WTC11 (cell line): Measurements from ENCODE around the gene ANTXR1. TPM values are rescaled to one million over a fixed set of nuclear protein-coding genes. Genes with fewer than 3 reads are reported as not detected.

Experiments
- ATAC-seq: fragments of 200-7000 bp; cut with Tn5 transposase; 2 replicates; pipeline ENCODE4 v1.10.0; 2021; ENCODE audit warnings: mild to moderate bottlenecking, moderate library complexity
- CTCF ChIA-PET: fragments of 300-600 bp; sonication (Branson Sonifier 250); formaldehyde crosslinking; loops from one replicate; lab custom pipeline; 2021; ENCODE audit warnings: antibody characterized with exemption; lab: Charles Lee
- POLR2A ChIA-PET: fragments of 350-600 bp; sonication (Branson Sonifier 250); formaldehyde crosslinking; loops from one replicate; lab custom pipeline; 2021; ENCODE audit warnings: antibody characterized with exemption; lab: Charles Lee
- DNase-seq: peaks from one replicate; pipeline ENCODE4 v3.0.0; 2021; ENCODE audit warnings: low spot score
- H3K27ac Mint-ChIP-seq: 2 replicates; pipeline ENCODE4 v1.8.0; 2021; ENCODE audit warnings: mixed read lengths
- H3K27me3 Mint-ChIP-seq: 2 replicates; pipeline ENCODE4 v1.8.0; 2021; ENCODE audit warnings: low read depth, mild to moderate bottlenecking, moderate library complexity, mixed read lengths
- H3K36me3 Mint-ChIP-seq: 2 replicates; pipeline ENCODE4 v1.8.0; 2021; ENCODE audit warnings: mixed read lengths
- H3K4me1 Mint-ChIP-seq: 2 replicates; pipeline ENCODE4 v1.8.0; 2022; ENCODE audit warnings: mixed read lengths
- H3K4me3 Mint-ChIP-seq: 2 replicates; pipeline ENCODE4 v1.8.0; 2021; ENCODE audit warnings: mild to moderate bottlenecking, moderate library complexity, mixed read lengths
- H3K9me3 Mint-ChIP-seq: 2 replicates; pipeline ENCODE4 v1.8.0; 2021; ENCODE audit warnings: mixed read lengths
- AFF4 ChIP-seq: sonication (generic); formaldehyde crosslinking; IDR thresholded peaks from 2 replicates; pipeline ENCODE4 v1.8.1; 2023; ENCODE audit warnings: mild to moderate bottlenecking, missing genetic modification reagents, borderline replicate concordance
- EMX1 ChIP-seq: fragments of 250-450 bp; sonication (Bioruptor Pico); IDR thresholded peaks from 2 replicates; pipeline ENCODE4 v1.8.0; 2021; ENCODE audit warnings: mild to moderate bottlenecking
- GTF2I ChIP-seq: fragments of 250-450 bp; sonication (Bioruptor Pico); conservative IDR thresholded peaks from 2 replicates; pipeline ENCODE4 v1.4.0; 2021; ENCODE audit warnings: mild to moderate bottlenecking
- HMGA2 ChIP-seq: fragments of 250-450 bp; sonication (Bioruptor Pico); IDR thresholded peaks from 2 replicates; pipeline ENCODE4 v1.4.0; 2021; ENCODE audit warnings: mild to moderate bottlenecking, moderate library complexity
- IRF2 ChIP-seq: sonication (generic); formaldehyde crosslinking; IDR thresholded peaks from 2 replicates; pipeline ENCODE4 v1.8.0; 2022; ENCODE audit warnings: low read depth, missing genetic modification reagents, borderline replicate concordance
- KAT7 ChIP-seq: sonication (generic); formaldehyde crosslinking; IDR thresholded peaks from 2 replicates; pipeline ENCODE4 v1.8.1; 2023; ENCODE audit warnings: missing genetic modification reagents, mild to moderate bottlenecking, borderline replicate concordance
- MXD4 ChIP-seq: fragments of 250-450 bp; sonication (Bioruptor Pico); IDR thresholded peaks from 2 replicates; pipeline ENCODE4 v1.8.0; 2021; ENCODE audit warnings: mild to moderate bottlenecking, moderate library complexity, borderline replicate concordance
- NR2C2 ChIP-seq: sonication (generic); formaldehyde crosslinking; IDR thresholded peaks from 2 replicates; pipeline ENCODE4 v1.8.0; 2022; ENCODE audit warnings: mild to moderate bottlenecking, missing genetic modification reagents
- PRDM15 ChIP-seq: sonication (generic); formaldehyde crosslinking; IDR thresholded peaks from 2 replicates; pipeline ENCODE4 v1.8.0; 2022; ENCODE audit warnings: missing genetic modification reagents
- PRRX2 ChIP-seq: fragments of 250-450 bp; sonication (Bioruptor Pico); IDR thresholded peaks from 2 replicates; pipeline ENCODE4 v1.8.0; 2021; ENCODE audit warnings: mild to moderate bottlenecking
- RORB ChIP-seq: fragments of 250-450 bp; sonication (Bioruptor Pico); IDR thresholded peaks from 2 replicates; pipeline ENCODE4 v1.9.0; 2021; ENCODE audit warnings: mild to moderate bottlenecking
- STAT6 ChIP-seq: sonication (generic); formaldehyde crosslinking; conservative IDR thresholded peaks from 2 replicates; pipeline ENCODE4 v1.8.1; 2023; ENCODE audit warnings: mild to moderate bottlenecking, low read depth, missing genetic modification reagents, moderate library complexity
- TEAD4 ChIP-seq: sonication (generic); formaldehyde crosslinking; IDR thresholded peaks from 2 replicates; pipeline ENCODE4 v1.8.0; 2022; ENCODE audit warnings: mild to moderate bottlenecking, missing genetic modification reagents
- USF2 ChIP-seq: sonication (generic); formaldehyde crosslinking; IDR thresholded peaks from 2 replicates; pipeline ENCODE4 v1.8.1; 2023; ENCODE audit warnings: mild to moderate bottlenecking, missing genetic modification reagents, moderate library complexity
- ZNF138 ChIP-seq: sonication (generic); formaldehyde crosslinking; conservative IDR thresholded peaks from 2 replicates; pipeline ENCODE4 v1.8.1; 2022; ENCODE audit warnings: mild to moderate bottlenecking, moderate library complexity, missing genetic modification reagents
- ZNF425 ChIP-seq: fragments of 250-450 bp; sonication (Bioruptor Pico); conservative IDR thresholded peaks from 2 replicates; pipeline ENCODE4 v1.9.0; 2021; ENCODE audit warnings: mild to moderate bottlenecking
- ZNF671 ChIP-seq: fragments of 250-450 bp; sonication (Bioruptor Pico); IDR thresholded peaks from 2 replicates; pipeline ENCODE4 v1.8.0; 2021; ENCODE audit warnings: mild to moderate bottlenecking
- total RNA-seq: library from RNA; stranded (reverse); gene quantifications from 3 replicates; pipeline ENCODE4 v1.2.3, GENCODE V29; 2021
- TF ChIP-seq, protein P1 (sequence below): sonication (generic); formaldehyde crosslinking; IDR thresholded peaks from 2 replicates; pipeline ENCODE4 v1.8.1; 2023; ENCODE audit warnings: mild to moderate bottlenecking, missing genetic modification reagents, moderate library complexity

ANTXR1 gene
- total RNA-seq, 1 experiment from 2014 or later: 30.0 TPM

DNA sequence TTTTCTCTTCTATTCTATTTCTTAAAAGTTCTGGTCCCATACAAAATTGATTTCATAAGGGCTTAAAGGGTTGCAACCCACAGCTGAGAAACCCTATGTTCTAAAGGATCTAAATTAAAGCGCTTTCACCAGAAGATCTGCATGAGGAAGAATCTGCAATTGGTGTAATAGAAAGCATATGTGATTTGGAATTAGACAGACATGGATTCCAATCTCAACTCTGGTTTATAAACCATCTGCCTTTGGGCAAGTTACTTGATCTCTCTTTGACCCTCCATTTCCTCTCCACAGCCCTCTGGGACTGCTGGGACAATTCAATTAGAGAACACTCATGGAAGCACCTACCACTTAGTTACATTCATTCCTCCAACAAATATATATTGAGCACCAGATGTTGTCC lies 178.7 kb downstream of the ANTXR1 start:
- H3K4me1 Mint-ChIP-seq: peaks cover 28% of the 10 kb centered on the region
- no peak overlapping the region for H3K4me3 Mint-ChIP-seq
- peak overlapping the region; percentile 28; the same call in 1 of the 2 replicates for H3K27ac Mint-ChIP-seq
- TF ChIP-seq, protein P1, sequence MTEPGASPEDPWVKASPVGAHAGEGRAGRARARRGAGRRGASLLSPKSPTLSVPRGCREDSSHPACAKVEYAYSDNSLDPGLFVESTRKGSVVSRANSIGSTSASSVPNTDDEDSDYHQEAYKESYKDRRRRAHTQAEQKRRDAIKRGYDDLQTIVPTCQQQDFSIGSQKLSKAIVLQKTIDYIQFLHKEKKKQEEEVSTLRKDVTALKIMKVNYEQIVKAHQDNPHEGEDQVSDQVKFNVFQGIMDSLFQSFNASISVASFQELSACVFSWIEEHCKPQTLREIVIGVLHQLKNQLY (CRISPR knock-in tag): no peak
- TF ChIP-seq ZNF671 (CRISPR knock-in tag) (no peak), NR2C2 (CRISPR knock-in tag) (no peak)
- ChIA-PET CTCF (no interaction called here), POLR2A (no interaction called here)
- no peak for DNase-seq
- no peaks in the 10 kb centered on the region for H3K9me3 Mint-ChIP-seq
- peaks cover 12% of the 10 kb centered on the region for H3K36me3 Mint-ChIP-seq
- no peaks in the 10 kb centered on the region for H3K27me3 Mint-ChIP-seq
- ATAC-seq: no peak

- POLR2A ChIA-PET: no interaction called here
- H3K9me3 Mint-ChIP-seq: no peaks in the 10 kb centered on the region
- ATAC-seq (peak; percentile 59), DNase-seq (no peak)
- no peak overlapping the region for H3K4me3 Mint-ChIP-seq
- H3K27ac Mint-ChIP-seq: peak overlapping the region; percentile 64; the same call in 1 of the 2 replicates
- H3K36me3 Mint-ChIP-seq: peaks cover 12% of the 10 kb centered on the region
- TF ChIP-seq ZNF425 (CRISPR knock-in tag) (no peak), GTF2I (no peak), AFF4 (CRISPR knock-in tag) (no peak), PRDM15 (CRISPR knock-in tag) (no peak), ZNF138 (no peak), KAT7 (CRISPR knock-in tag) (no peak), EMX1 (CRISPR knock-in tag) (no peak), PRRX2 (CRISPR knock-in tag) (no peak)
- no peaks in the 10 kb centered on the region for H3K27me3 Mint-ChIP-seq
- CTCF ChIA-PET: no interaction called here
- peaks cover 28% of the 10 kb centered on the region for H3K4me1 Mint-ChIP-seq
These were observed 179.4 kb downstream of the ANTXR1 start for GRCh38 chr2:69192176-69192945.

DNA sequence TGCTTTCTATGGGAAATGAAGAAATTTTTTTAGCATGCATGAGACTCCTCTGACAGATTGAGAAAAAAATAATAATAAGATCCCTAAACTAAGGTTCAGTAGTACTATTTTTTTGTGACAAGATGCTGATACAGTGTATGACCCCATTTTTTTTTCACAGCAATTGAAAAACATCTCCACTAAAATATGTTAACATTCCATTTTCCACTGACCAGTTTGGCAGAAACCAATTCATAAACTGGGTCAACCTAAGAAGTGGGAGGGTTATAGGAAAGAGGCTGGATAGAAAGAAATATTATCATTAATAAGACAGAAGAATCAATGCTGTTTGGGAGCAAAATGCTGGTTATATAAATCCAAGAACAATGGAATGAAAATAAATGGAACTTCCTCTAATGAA lies 182.7 kb downstream of the ANTXR1 start:
- H3K27me3 Mint-ChIP-seq: no peaks in the 10 kb centered on the region
- H3K4me1 Mint-ChIP-seq: peaks cover 18% of the 10 kb centered on the region
- H3K27ac Mint-ChIP-seq: no peak overlapping the region
- H3K36me3 Mint-ChIP-seq: peaks cover 12% of the 10 kb centered on the region
- CTCF ChIA-PET: no interaction called here
- H3K4me3 Mint-ChIP-seq: no peak overlapping the region
- DNase-seq: no peak
- ATAC-seq: no peak
- no peaks in the 10 kb centered on the region for H3K9me3 Mint-ChIP-seq
- POLR2A ChIA-PET: interaction anchor here (0.7 kb wide), 1 partner anchor 17 kb away, joined by 3 read pairs; no protein-coding TSS in a partner anchor
- TF ChIP-seq KAT7 (CRISPR knock-in tag) (no peak), STAT6 (CRISPR knock-in tag) (no peak), MXD4 (CRISPR knock-in tag) (no peak), USF2 (CRISPR knock-in tag) (no peak), TEAD4 (no peak), IRF2 (CRISPR knock-in tag) (no peak), RORB (no peak), HMGA2 (CRISPR knock-in tag) (no peak)
